NB4 (cell line): ENCODE data around the gene TNFAIP8L2.

Experiments used
- CTCF ChIP-seq: IDR thresholded peaks from one replicate; pipeline ENCODE4 v1.5.1; 2012; ENCODE audit warnings: low read depth, low read length
- MAX ChIP-seq: IDR thresholded peaks from 2 replicates; pipeline ENCODE4 v1.6.1; 2011; ENCODE audit warnings: low read depth, low read length
- MYC ChIP-seq: IDR thresholded peaks from 2 replicates; pipeline ENCODE4 v1.6.1; 2011; ENCODE audit warnings: low read depth, low read length
- POLR2A ChIP-seq: IDR thresholded peaks from 2 replicates; pipeline ENCODE4 v1.6.1; 2011; ENCODE audit warnings: mild to moderate bottlenecking; ENCODE audit not compliant: insufficient read length; ENCODE audit errors: extremely low read depth

GRCh38 chr1:151193856-151194255 is 37.4 kb downstream of the TNFAIP8L2 start:
- TF ChIP-seq CTCF, result no peak
- no peak for TF ChIP-seq MAX
- TF ChIP-seq MYC, result no peak
- no peak for TF ChIP-seq POLR2A
